WERI-Rb-1 (cell line): ENCODE results near the gene EZR.
"Not testable (repeated sequence)": the region's sequence is repeated elsewhere in the genome, so short reads cannot be mapped to it uniquely, and the experiment has no call there.

Experiments
- DNase-seq: peaks from one replicate; pipeline ENCODE4 v3.0.0-alpha.2; 2020
- H3K27ac ChIP-seq: fragments of 250-450 bp; sonication (Bioruptor Pico); 2 replicates; pipeline ENCODE4 v1.5.1; 2020; ENCODE audit warnings: mild to moderate bottlenecking, moderate library complexity
- H3K27me3 ChIP-seq: fragments of 250-450 bp; sonication (Bioruptor Pico); 2 replicates; pipeline ENCODE4 v1.5.1; 2021; ENCODE audit warnings: mild to moderate bottlenecking, low read depth, moderate library complexity; ENCODE audit not compliant: insufficient read depth, severe bottlenecking
- H3K36me3 ChIP-seq: fragments of 250-450 bp; sonication (Bioruptor Pico); 2 replicates; pipeline ENCODE4 v1.5.1; 2020; ENCODE audit warnings: mild to moderate bottlenecking, moderate library complexity
- H3K4me3 ChIP-seq: 2 replicates; pipeline ENCODE4 v1.5.1; 2011; ENCODE audit warnings: low read depth, mild to moderate bottlenecking, control low read depth, low read length
- H3K9me3 ChIP-seq: fragments of 250-450 bp; sonication (Bioruptor Pico); 2 replicates; pipeline ENCODE4 v1.5.1; 2021; ENCODE audit warnings: mild to moderate bottlenecking, moderate library complexity; ENCODE audit not compliant: severe bottlenecking
- TF ChIP-seq, protein P1 (sequence below): IDR thresholded peaks from 2 replicates; pipeline ENCODE4 v1.5.1; 2011; ENCODE audit warnings: low read depth, mild to moderate bottlenecking, control low read depth, inconsistent platforms, low read length

EZR gene

DNA sequence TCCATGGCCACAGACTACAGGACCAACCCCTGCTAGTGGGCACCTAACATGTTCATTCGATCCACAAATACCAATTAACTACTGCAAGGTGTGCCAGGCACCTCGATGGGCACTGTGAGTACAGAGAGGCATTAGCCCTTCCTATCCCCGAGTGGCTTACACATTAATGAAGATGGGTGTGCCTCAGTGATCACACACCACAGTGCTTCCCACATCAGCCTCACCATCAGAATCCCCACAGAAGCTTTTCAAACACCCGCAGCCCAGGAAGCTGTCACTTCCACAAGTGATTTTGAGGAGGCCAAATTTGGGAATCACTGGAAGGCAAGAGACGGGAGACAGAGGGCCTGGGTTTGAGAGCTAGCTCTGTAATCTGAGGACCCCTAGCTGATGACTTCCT is 23.7 kb downstream of the EZR start:
- no peak for DNase-seq
- Histone ChIP-seq H3K27me3 (no peaks in the 10 kb centered on the region), H3K27ac (no peak overlapping the region), H3K36me3 (peaks cover 4% of the 10 kb centered on the region), H3K9me3 (no peaks in the 10 kb centered on the region), H3K4me3 (no peak overlapping the region)
- TF ChIP-seq, protein P1, sequence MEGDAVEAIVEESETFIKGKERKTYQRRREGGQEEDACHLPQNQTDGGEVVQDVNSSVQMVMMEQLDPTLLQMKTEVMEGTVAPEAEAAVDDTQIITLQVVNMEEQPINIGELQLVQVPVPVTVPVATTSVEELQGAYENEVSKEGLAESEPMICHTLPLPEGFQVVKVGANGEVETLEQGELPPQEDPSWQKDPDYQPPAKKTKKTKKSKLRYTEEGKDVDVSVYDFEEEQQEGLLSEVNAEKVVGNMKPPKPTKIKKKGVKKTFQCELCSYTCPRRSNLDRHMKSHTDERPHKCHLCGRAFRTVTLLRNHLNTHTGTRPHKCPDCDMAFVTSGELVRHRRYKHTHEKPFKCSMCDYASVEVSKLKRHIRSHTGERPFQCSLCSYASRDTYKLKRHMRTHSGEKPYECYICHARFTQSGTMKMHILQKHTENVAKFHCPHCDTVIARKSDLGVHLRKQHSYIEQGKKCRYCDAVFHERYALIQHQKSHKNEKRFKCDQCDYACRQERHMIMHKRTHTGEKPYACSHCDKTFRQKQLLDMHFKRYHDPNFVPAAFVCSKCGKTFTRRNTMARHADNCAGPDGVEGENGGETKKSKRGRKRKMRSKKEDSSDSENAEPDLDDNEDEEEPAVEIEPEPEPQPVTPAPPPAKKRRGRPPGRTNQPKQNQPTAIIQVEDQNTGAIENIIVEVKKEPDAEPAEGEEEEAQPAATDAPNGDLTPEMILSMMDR: no peak

DNA sequence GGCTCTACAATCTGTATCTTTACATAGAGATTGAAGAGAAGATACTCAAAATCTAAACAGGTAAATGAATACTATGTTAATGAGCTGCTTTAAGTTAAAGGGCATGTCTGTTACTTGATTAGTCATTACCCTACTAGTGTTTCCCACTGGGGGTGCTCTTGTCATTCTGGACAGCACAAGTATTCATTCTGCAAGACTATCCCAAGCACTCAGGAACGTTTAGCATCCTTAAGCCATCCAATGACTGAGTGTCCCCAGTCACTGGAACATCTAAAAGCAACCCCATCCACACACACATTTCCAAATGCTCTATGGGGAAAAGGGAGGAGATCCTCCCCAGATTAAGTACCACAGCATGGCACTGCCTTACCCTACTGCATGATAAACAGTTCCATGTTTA is 25.7 kb downstream of the EZR start:
- TF ChIP-seq, protein P1: 0 out of 2 replicates have a peak, but pooled peaks have one; percentile 36
- H3K4me3 ChIP-seq: no peak overlapping the region
- DNase-seq: peak; percentile 24
- H3K9me3 ChIP-seq: no peaks in the 10 kb centered on the region
- H3K36me3 ChIP-seq: peaks cover 13% of the 10 kb centered on the region
- no peaks in the 10 kb centered on the region for H3K27me3 ChIP-seq
- no peak overlapping the region for H3K27ac ChIP-seq

DNA sequence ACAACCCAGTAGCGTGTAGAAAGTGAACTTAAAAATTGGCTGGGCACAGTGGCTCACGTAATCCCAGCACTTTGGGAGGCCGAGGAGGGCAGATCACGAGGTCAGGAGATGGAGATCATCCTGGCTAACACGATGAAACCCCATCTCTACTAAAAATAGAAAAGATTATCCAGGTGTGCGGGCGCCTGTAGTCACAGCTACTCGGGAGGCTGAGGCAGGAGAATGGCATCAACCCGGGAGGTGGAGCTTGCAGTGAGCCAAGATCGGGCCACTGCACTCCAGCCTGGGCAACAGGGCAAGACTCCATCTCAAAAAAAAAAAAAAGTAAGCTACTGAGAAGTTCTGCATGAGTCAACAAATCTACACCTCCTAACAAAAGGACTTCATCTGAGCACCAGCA is 26.7 kb downstream of the EZR start:
- peaks cover 23% of the 10 kb centered on the region for H3K36me3 ChIP-seq
- not testable (repeated sequence) for DNase-seq, H3K27ac ChIP-seq, H3K9me3 ChIP-seq, H3K27me3 ChIP-seq, H3K4me3 ChIP-seq

DNA sequence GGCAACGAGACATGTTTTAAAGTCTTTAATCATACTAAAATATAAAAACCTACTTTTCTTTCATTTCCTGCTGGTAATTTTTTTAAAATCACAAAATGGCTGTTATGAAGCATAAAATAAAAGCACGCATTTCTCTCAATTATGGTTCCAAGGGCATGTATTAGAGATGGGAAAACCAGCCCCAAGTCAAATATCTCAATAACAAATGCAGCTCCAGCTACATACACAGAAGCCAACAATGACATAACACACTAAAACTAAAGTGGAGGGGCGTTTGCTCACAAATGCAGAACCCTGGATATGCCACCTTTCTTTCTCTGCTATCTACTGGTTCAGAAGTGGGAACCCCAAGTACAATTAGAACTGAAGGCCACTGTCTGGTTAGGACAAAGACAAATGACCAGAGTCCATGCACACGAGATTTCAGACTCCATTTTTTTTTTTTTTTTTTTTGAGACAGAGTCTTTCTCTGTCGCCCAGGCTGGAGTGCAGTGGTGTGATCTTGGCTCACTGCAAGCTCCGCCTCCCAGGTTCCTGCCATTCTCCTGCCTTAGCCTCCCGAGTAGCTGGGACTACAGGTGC is 27.8 kb downstream of the EZR start:
- Histone ChIP-seq H3K4me3 (no peak overlapping the region), H3K27me3 (no peaks in the 10 kb centered on the region), H3K27ac (no peak overlapping the region), H3K36me3 (peaks cover 31% of the 10 kb centered on the region), H3K9me3 (no peaks in the 10 kb centered on the region)
- DNase-seq: no peak
- TF ChIP-seq, protein P1: no peak

DNA sequence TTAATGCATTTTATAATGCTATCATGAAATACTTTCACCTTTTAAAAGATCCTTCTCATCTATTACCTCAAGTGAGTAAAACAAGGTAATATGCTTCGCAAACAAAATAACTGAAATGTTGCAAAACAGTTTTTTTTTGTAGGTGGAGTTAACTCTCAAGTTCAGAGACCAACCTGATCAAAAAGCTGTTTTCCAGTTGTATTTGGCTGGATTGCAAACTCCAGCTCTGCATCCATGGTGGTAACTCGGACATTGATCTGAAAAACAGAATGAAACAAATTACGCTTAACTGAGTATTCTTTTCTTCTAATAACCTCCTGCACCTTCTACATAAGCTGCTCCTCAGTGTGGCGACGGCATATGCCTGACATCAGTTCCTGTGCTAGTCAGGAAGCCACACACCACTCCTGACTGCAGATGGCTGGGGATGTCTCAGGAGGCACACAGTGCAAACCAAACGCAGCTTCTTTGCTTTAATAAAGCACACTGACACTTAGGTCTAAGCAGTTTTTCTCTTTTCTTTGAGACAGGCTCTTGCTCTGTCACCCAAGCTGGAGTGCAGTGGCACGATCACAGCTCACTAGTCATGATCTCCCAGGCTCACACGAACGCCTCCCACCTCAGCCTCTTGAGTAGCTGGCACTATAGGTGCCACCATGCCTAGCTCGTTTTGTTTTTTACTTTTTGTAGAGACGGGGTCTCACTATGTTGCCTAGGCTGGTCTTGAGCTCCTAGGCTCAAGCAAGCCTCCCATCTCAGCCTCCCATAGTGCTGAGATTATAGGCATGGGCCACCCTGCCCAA is 29.9 kb downstream of the EZR start:
- DNase-seq: no peak
- TF ChIP-seq, protein P1: no peak
- H3K9me3 ChIP-seq: no peaks in the 10 kb centered on the region
- no peaks in the 10 kb centered on the region for H3K27me3 ChIP-seq
- no peak overlapping the region for H3K4me3 ChIP-seq
- H3K27ac ChIP-seq: no peak overlapping the region
- peaks cover 50% of the 10 kb centered on the region for H3K36me3 ChIP-seq

DNA sequence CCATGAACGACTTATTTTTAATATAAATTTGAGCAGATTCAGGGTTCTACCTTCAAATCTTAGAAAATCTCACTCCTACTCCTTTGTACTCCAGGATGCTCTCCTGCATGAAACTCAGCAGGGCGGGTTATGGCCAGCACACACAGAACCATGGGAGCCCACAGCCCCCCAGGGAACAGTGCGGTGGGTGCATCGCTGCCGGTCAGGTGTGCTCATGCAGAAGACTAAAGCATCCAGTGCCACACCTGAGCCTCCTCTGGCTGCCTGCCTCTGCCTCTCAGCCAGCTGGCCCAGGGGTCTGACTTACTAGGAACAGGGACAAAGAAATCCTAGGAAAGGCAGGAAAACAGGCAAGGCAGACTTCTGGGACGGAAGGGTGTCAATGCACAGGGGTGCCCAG is 31.8 kb downstream of the EZR start:
- TF ChIP-seq, protein P1: no peak
- Histone ChIP-seq H3K36me3 (peaks cover 67% of the 10 kb centered on the region), H3K4me3 (no peak overlapping the region), H3K27ac (no peak overlapping the region), H3K9me3 (no peaks in the 10 kb centered on the region), H3K27me3 (no peaks in the 10 kb centered on the region)
- DNase-seq: no peak
